Amniotic stem cell (primary cell): ENCODE measurements around the gene ARRB1.
"Not testable (repeated sequence)": the region's sequence is repeated elsewhere in the genome, so short reads cannot be mapped to it uniquely, and the experiment has no call there.

ENCODE experiments used
- DNase-seq: peaks from one replicate; lab custom pipeline; 2025; lab: John Stamatoyannopoulos, UW

The ARRB1 gene

GRCh38 chr11:75274716-75275115, 76.7 kb downstream of the ARRB1 start:
- DNase-seq, result not testable (repeated sequence)

GRCh38 chr11:75273411-75274391, 77.8 kb downstream of the ARRB1 start:
- DNase-seq, result no peak

- DNase-seq, result no peak
These were observed 78.6 kb downstream of the ARRB1 start for GRCh38 chr11:75272821-75273301.

GRCh38 chr11:75272391-75272790, 79.1 kb downstream of the ARRB1 start:
- DNase-seq, result no peak

GRCh38 chr11:75271730-75272129, 79.7 kb downstream of the ARRB1 start:
- no peak for DNase-seq

GRCh38 chr11:75270896-75271418, 80.5 kb downstream of the ARRB1 start:
- DNase-seq, result no peak

GRCh38 chr11:75269896-75270295, 81.6 kb downstream of the ARRB1 start:
- no peak for DNase-seq

GRCh38 chr11:75269367-75269660, 82.1 kb downstream of the ARRB1 start:
- DNase-seq, result no peak

GRCh38 chr11:75268626-75269366, 82.7 kb downstream of the ARRB1 start:
- no peak for DNase-seq

GRCh38 chr11:75267171-75267970, 84.1 kb downstream of the ARRB1 start:
- no peak for DNase-seq

- no peak for DNase-seq
These were observed 85.5 kb downstream of the ARRB1 start for GRCh38 chr11:75265851-75266531.

GRCh38 chr11:75264971-75265370, 86.5 kb downstream of the ARRB1 start:
- DNase-seq, result no peak

GRCh38 chr11:75264356-75264755, 87.1 kb downstream of the ARRB1 start:
- no peak for DNase-seq

GRCh38 chr11:75263944-75264349, 87.5 kb downstream of the ARRB1 start:
- DNase-seq, result no peak

- DNase-seq, result no peak
These were observed 88.3 kb downstream of the ARRB1 start for GRCh38 chr11:75262961-75263852.

GRCh38 chr11:75262436-75262835, 89.0 kb downstream of the ARRB1 start:
- no peak for DNase-seq

GRCh38 chr11:75261902-75262361, 89.5 kb downstream of the ARRB1 start:
- no peak for DNase-seq

- DNase-seq, result no peak
These were observed 90.9 kb downstream of the ARRB1 start for GRCh38 chr11:75260396-75261170.

- no peak for DNase-seq
These were observed 97.1 kb downstream of the ARRB1 start for GRCh38 chr11:75254326-75254725.
